Measurements from ENCODE around the gene C1orf167. TPM values are rescaled to one million over a fixed set of nuclear protein-coding genes. Genes with fewer than 3 reads are reported as not detected.

C1orf167 gene
- polyA plus RNA-seq, 3 donors, result 0.05 TPM; not detected in 2

DNA sequence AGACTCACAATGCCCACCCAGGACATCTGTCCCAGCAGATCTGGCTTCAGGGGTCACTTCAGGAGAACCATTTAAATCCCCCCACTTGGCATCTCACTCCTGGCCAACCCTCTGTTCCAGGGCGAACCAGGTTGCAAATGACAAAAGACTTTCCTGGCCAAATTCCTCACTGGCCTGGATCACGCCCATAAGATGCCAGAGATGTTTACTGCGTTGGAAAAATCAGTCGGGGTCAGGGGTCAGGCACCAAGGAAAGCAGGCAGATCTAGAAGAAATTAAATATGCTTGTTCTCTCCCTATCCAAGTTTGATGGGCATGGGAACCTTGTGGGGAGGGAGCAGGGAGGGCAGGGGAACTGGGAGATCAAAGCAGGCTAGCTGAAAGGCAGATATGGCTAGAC is 40.7 kb upstream of the C1orf167 start:
- TF ChIP-seq, protein P1, sequence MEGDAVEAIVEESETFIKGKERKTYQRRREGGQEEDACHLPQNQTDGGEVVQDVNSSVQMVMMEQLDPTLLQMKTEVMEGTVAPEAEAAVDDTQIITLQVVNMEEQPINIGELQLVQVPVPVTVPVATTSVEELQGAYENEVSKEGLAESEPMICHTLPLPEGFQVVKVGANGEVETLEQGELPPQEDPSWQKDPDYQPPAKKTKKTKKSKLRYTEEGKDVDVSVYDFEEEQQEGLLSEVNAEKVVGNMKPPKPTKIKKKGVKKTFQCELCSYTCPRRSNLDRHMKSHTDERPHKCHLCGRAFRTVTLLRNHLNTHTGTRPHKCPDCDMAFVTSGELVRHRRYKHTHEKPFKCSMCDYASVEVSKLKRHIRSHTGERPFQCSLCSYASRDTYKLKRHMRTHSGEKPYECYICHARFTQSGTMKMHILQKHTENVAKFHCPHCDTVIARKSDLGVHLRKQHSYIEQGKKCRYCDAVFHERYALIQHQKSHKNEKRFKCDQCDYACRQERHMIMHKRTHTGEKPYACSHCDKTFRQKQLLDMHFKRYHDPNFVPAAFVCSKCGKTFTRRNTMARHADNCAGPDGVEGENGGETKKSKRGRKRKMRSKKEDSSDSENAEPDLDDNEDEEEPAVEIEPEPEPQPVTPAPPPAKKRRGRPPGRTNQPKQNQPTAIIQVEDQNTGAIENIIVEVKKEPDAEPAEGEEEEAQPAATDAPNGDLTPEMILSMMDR (IDR thresholded peaks at IDR 0.05), result no peak
- H3K4me3 ChIP-seq (replicated peaks in 1 of 3; ENCODE audit: low read depth in 2 of 3, low read length in 3 of 3), result no peak overlapping the region
- peak overlapping the region in 1 of 7 donors; percentile 8 for H3K27ac Mint-ChIP-seq
- no peaks in the 10 kb centered on the region for H3K9me3 ChIP-seq (replicated peaks in 1 of 2; ENCODE audit: control insufficient read depth in 1 of 2, insufficient read depth in 1 of 2, low read length in 2 of 2)
- peaks cover 0 to 3% of the 10 kb centered on the region in 2 donors for H3K36me3 Mint-ChIP-seq
- intact Hi-C loops (cut with micrococcal nuclease), result loop anchor here (2.0 to 5.0 kb wide), 2 partner anchors 13 to 59 kb away; partner anchors contain the start of gene FBXO6 (in 1 of the 2)
- 100% methylated on average over 4 of the region's 4 CpGs for WGBS (ENCODE audit: insufficient coverage)
- peaks cover 51 to 59% of the 10 kb centered on the region in 2 donors for H3K4me1 ChIP-seq (ENCODE audit: control insufficient read depth in 1 of 2, insufficient read depth in 2 of 2, low read length in 2 of 2)
- no peak overlapping the region for H3K4me3 Mint-ChIP-seq
- H3K4me1 Mint-ChIP-seq, result peaks cover 60% of the 10 kb centered on the region
- no peaks in the 10 kb centered on the region for H3K36me3 ChIP-seq (replicated peaks in 1 of 2; ENCODE audit: control insufficient read depth in 1 of 2, insufficient read depth in 2 of 2, low read length in 2 of 2)
- peaks cover 0 to 3% (median 0%) of the 10 kb centered on the region in 3 donors for H3K27me3 Mint-ChIP-seq (ENCODE audit: low read depth in 3 of 3)
- peaks cover 0 to 5% (median 0%) of the 10 kb centered on the region in 7 donors for H3K9me3 Mint-ChIP-seq
- H3K9ac ChIP-seq (ENCODE audit: insufficient read depth, low read length, poor library complexity, severe bottlenecking), result no peak overlapping the region
- no peak for DNase-seq
- no peak overlapping the region for H3K4me2 ChIP-seq (replicated peaks; ENCODE audit: extremely low read depth, low read length, poor library complexity, severe bottlenecking)
- no peak overlapping the region for H2AFZ ChIP-seq (ENCODE audit: insufficient read depth, low read depth, low read length, poor library complexity, severe bottlenecking)
- H3K27me3 ChIP-seq (ENCODE audit: control insufficient read depth in 2 of 2, insufficient read depth in 2 of 2, low read length in 2 of 2), result no peaks in the 10 kb centered on the region
- H3K79me2 ChIP-seq (ENCODE audit: insufficient read depth, low read length), result peaks cover 16% of the 10 kb centered on the region
- H4K20me1 ChIP-seq (ENCODE audit: insufficient read depth, low read length), result no peaks in the 10 kb centered on the region
- no peak overlapping the region for H3K27ac ChIP-seq (ENCODE audit: low read depth in 1 of 2, low read length in 2 of 2)

DNA sequence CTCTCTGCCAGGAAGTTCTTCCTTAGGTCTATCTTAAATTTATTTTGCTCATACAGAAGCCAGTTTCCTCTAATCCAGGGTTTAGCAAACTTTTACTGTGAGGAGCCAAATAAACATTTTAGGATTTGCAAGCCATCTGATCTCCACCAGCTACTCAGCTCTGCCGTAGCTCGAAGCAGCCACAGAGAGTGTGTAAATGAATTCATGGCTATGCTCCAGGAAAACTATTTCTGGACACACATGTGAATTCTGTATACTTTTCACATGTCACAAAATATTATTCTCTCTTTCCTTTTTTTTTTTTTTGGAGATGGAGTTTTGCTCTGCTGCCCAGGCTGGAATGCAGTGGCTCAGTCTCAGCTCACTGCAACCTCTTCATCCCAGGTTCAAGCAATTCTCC is 39.5 kb upstream of the C1orf167 start:
- Mint-ChIP-seq H3K4me3 (no peak overlapping the region), H3K4me1 (peaks cover 70% of the 10 kb centered on the region), H3K36me3 (peaks cover 0 to 3% of the 10 kb centered on the region in 2 donors), H3K9me3 (peaks cover 0 to 4% (median 0%) of the 10 kb centered on the region in 7 donors), H3K27ac (peak overlapping the region in 1 of 7 donors; percentile 48), H3K27me3 (ENCODE audit: low read depth in 3 of 3) (peaks cover 0 to 3% (median 0%) of the 10 kb centered on the region in 3 donors)
- TF ChIP-seq, protein P1 (IDR thresholded peaks at IDR 0.05), result no peak
- H4K20me1 ChIP-seq (ENCODE audit: insufficient read depth, low read length), result no peaks in the 10 kb centered on the region
- DNase-seq, result no peak
- no peak overlapping the region for H3K9ac ChIP-seq (ENCODE audit: insufficient read depth, low read length, poor library complexity, severe bottlenecking)
- H2AFZ ChIP-seq (ENCODE audit: insufficient read depth, low read depth, low read length, poor library complexity, severe bottlenecking), result no peak overlapping the region
- no peaks in the 10 kb centered on the region for H3K9me3 ChIP-seq (replicated peaks in 1 of 2; ENCODE audit: control insufficient read depth in 1 of 2, insufficient read depth in 1 of 2, low read length in 2 of 2)
- H3K27ac ChIP-seq (ENCODE audit: low read depth in 1 of 2, low read length in 2 of 2), result no peak overlapping the region
- H3K4me2 ChIP-seq (replicated peaks; ENCODE audit: extremely low read depth, low read length, poor library complexity, severe bottlenecking), result no peak overlapping the region
- peaks cover 63 to 71% of the 10 kb centered on the region in 2 donors for H3K4me1 ChIP-seq (ENCODE audit: control insufficient read depth in 1 of 2, insufficient read depth in 2 of 2, low read length in 2 of 2)
- intact Hi-C loops (cut with micrococcal nuclease), result loop anchor here in 1 of 2 donors (5.0 kb wide), 1 partner anchor 60 kb away; the partner anchor contains the start of gene FBXO6
- H3K27me3 ChIP-seq (ENCODE audit: control insufficient read depth in 2 of 2, insufficient read depth in 2 of 2, low read length in 2 of 2), result no peaks in the 10 kb centered on the region
- WGBS (ENCODE audit: insufficient coverage), result 92% methylated on average over 2 of the region's 2 CpGs
- peaks cover 16% of the 10 kb centered on the region for H3K79me2 ChIP-seq (ENCODE audit: insufficient read depth, low read length)
- H3K4me3 ChIP-seq (replicated peaks in 1 of 3; ENCODE audit: low read depth in 2 of 3, low read length in 3 of 3), result no peak overlapping the region
- no peaks in the 10 kb centered on the region for H3K36me3 ChIP-seq (replicated peaks in 1 of 2; ENCODE audit: control insufficient read depth in 1 of 2, insufficient read depth in 2 of 2, low read length in 2 of 2)

Measured in CD14-positive monocyte (primary cell).